WI38 (cell line): ENCODE measurements around the gene NFIL3.

Source experiments
- H3K4me3 ChIP-seq: 2 replicates; pipeline ENCODE4 v1.5.1; 2011; ENCODE audit warnings: low read depth, mild to moderate bottlenecking, control low read depth, low read length
- CTCF ChIP-seq: IDR thresholded peaks from 2 replicates; pipeline ENCODE4 v1.5.1; 2012; ENCODE audit warnings: low read depth, mild to moderate bottlenecking, control low read depth, low read length

Gene NFIL3

GRCh38 chr9:91415290-91415689 lies 8.3 kb downstream of the NFIL3 start:
- no peak overlapping the region for H3K4me3 ChIP-seq
- no peak for TF ChIP-seq CTCF

- no peak overlapping the region for H3K4me3 ChIP-seq
- no peak for TF ChIP-seq CTCF
These were observed 10.7 kb downstream of the NFIL3 start for GRCh38 chr9:91412941-91413340.

- H3K4me3 ChIP-seq, result no peak overlapping the region
- TF ChIP-seq CTCF, result no peak
These were observed 12.4 kb downstream of the NFIL3 start for GRCh38 chr9:91411096-91411771.

- H3K4me3 ChIP-seq, result no peak overlapping the region
- no peak for TF ChIP-seq CTCF
These were observed 13.5 kb downstream of the NFIL3 start for GRCh38 chr9:91410161-91410560.

- H3K4me3 ChIP-seq, result no peak overlapping the region
- TF ChIP-seq CTCF, result no peak
These were observed 15.2 kb downstream of the NFIL3 start for GRCh38 chr9:91408475-91408874.

- H3K4me3 ChIP-seq, result no peak overlapping the region
- TF ChIP-seq CTCF, result no peak
These were observed 15.9 kb downstream of the NFIL3 start for GRCh38 chr9:91407580-91408318.

- H3K4me3 ChIP-seq, result no peak overlapping the region
- TF ChIP-seq CTCF, result no peak
These were observed 18.1 kb downstream of the NFIL3 start for GRCh38 chr9:91405343-91406077.
